ENCODE results near the gene GFAP. TPM values are rescaled to one million over a fixed set of nuclear protein-coding genes. Genes with fewer than 3 reads are reported as not detected.

GFAP gene
- total RNA-seq, 1 donor, result under 0.01 TPM

DNA sequence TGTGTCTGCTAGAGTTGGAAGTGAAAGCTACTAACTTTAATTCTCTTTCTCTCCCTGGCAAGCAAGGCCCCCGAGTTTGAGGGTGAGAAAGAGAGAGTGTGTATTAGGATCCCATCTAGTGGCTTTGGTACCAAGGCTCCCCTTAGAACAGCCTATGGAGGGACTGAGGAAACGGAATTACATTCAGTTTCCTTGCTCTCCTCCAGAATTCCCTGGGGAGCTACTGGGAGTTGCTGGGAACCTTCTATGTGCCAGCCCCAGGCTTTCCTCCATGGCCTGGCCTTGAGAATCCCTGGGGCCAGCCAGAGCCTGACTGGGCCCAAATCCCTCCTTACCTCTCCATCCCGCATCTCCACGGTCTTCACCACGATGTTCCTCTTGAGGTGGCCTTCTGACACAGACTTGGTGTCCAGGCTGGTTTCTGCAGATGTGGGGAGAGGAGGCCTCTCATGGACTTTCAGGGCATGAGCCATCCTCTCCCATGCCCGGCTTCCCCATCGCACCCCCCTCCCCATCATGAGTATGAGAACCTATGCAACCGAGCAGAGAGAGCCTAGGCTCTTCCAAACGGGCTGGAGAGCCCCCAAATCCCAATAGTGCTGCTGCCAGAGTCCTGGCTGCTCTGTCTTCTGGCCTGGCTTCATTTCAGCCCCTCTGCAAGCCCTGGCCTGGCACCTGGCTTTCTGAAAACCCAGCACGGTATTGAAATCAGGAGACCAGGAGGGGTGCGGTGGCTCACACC, 7.4 kb downstream of the GFAP start:
- Histone ChIP-seq H3K4me1 (ENCODE audit: insufficient read depth, low read length) (peaks cover 49% of the 10 kb centered on the region), H3K79me2 (ENCODE audit: insufficient read depth, low read length) (no peaks in the 10 kb centered on the region)

DNA sequence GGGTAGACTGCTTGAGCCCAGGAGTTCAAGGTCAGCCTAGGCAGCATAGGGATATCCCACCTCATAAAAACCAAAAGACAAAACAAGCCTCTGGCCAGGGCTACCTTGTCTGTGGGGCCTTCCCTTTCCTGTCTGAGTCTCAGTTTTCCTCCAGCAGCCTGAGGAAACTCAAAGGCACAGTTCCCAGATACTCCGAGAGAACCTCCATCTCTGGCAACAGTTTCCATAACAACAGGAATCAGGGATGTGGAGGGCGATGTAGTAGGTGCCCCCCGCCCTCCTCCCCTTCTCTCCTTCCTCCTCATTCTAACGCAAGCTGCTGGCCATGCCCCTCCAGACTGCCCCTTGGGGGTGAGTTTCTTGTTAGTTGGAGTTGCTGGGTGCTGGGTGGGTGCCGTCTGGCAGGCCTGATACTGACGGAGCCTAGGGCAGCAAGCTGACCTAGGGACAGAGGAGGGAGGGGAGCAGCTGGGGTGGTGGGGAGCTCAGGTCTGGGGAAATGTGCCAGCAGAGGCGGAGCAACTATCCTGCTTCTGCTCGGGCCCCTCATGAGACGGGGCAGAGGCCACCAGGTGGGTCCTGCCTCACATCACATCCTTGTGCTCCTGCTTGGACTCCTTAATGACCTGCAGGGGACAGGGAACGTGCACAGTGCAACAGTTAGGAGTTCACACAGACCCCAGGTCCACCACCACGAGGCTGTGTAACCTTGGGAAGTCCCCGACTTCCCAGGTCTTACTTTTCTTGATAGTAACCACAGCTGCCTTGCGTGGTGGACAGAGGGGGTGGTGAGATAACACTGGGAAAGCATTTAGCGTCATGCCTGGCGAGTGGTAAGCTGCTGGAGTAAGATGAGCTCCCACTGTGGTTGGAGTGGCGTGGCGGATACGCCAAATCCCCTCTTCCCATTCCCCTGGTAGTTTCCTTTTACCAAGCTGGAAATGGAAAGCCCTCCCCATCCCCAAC, 8.3 kb downstream of the GFAP start:
- Histone ChIP-seq H3K4me1 (ENCODE audit: insufficient read depth, low read length) (peaks cover 51% of the 10 kb centered on the region), H3K4me2 (ENCODE audit: insufficient read depth, low read length) (peak overlapping the region; percentile 47), H3K27me3 (ENCODE audit: insufficient read depth, low read length) (no peaks in the 10 kb centered on the region), H3K79me2 (ENCODE audit: insufficient read depth, low read length) (no peaks in the 10 kb centered on the region), H4K20me1 (ENCODE audit: insufficient read depth, low read length) (no peaks in the 10 kb centered on the region), H3K9me3 (ENCODE audit: low read depth, low read length) (no peaks in the 10 kb centered on the region), H2AFZ (ENCODE audit: low read length) (peak overlapping the region; percentile 78), H3K4me3 (ENCODE audit: insufficient read depth, low read length) (no peak overlapping the region), H3K27ac (ENCODE audit: low read depth, low read length) (peak overlapping the region; percentile 84), H3K36me3 (ENCODE audit: insufficient read depth, low read length) (no peaks in the 10 kb centered on the region)
- TF ChIP-seq, protein P1, sequence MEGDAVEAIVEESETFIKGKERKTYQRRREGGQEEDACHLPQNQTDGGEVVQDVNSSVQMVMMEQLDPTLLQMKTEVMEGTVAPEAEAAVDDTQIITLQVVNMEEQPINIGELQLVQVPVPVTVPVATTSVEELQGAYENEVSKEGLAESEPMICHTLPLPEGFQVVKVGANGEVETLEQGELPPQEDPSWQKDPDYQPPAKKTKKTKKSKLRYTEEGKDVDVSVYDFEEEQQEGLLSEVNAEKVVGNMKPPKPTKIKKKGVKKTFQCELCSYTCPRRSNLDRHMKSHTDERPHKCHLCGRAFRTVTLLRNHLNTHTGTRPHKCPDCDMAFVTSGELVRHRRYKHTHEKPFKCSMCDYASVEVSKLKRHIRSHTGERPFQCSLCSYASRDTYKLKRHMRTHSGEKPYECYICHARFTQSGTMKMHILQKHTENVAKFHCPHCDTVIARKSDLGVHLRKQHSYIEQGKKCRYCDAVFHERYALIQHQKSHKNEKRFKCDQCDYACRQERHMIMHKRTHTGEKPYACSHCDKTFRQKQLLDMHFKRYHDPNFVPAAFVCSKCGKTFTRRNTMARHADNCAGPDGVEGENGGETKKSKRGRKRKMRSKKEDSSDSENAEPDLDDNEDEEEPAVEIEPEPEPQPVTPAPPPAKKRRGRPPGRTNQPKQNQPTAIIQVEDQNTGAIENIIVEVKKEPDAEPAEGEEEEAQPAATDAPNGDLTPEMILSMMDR (IDR thresholded peaks at IDR 0.05; ENCODE audit: extremely low read depth, low read depth, low read length), result no peak
- DNase-seq (ENCODE audit: insufficient read length, low spot score, missing footprints), result peak; percentile 85

More for the DNA sequence above, 7.4 kb downstream of the GFAP start:
- TF ChIP-seq, protein P1 (IDR thresholded peaks at IDR 0.05; ENCODE audit: extremely low read depth, low read depth, low read length), result no peak
- no peak overlapping the region for H3K4me3 ChIP-seq (ENCODE audit: insufficient read depth, low read length)
- DNase-seq (ENCODE audit: insufficient read length, low spot score, missing footprints), result peak; percentile 78
- no peaks in the 10 kb centered on the region for H4K20me1 ChIP-seq (ENCODE audit: insufficient read depth, low read length)
- peak overlapping the region; percentile 47 for H3K4me2 ChIP-seq (ENCODE audit: insufficient read depth, low read length)
- H3K27ac ChIP-seq (ENCODE audit: low read depth, low read length), result peak overlapping the region; percentile 84
- H2AFZ ChIP-seq (ENCODE audit: low read length), result peak overlapping the region; percentile 78
- peaks cover under 1% of the 10 kb centered on the region for H3K27me3 ChIP-seq (ENCODE audit: insufficient read depth, low read length)
- H3K36me3 ChIP-seq (ENCODE audit: insufficient read depth, low read length), result no peaks in the 10 kb centered on the region
- H3K9me3 ChIP-seq (ENCODE audit: low read depth, low read length), result no peaks in the 10 kb centered on the region

DNA sequence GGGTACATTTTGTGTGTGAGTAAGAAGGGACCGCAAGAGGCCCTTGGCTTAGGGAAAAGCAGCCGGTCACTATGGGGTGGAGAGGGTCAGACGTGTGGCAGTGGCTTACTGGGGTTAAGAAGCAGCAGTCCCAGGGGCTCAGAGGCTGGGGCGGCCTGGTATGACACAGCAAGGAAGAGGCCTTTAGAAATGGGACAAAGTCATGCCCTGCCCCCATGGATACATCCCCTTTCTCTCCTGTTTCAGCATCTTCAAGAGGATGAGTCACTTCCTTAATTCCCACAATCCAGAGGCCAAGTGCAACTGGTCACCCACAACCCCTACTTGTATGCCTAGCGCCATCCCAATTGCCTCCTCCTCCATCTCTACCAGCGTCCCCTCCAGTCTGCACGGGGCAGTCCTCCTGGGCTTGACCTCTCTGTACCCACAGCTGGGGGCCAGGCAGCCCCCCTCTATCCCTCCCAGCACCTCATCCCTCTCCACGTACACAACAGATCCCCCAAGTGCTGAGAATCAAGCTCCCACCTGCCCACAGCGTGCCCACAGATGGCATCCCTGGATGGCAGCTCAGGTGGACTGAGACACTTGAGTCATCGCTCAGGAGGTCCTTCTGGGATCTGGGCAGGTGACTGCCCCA, 9.2 kb downstream of the GFAP start:
- Histone ChIP-seq H3K9me3 (ENCODE audit: low read depth, low read length) (no peaks in the 10 kb centered on the region), H3K27ac (ENCODE audit: low read depth, low read length) (peak overlapping the region; percentile 84), H3K4me2 (ENCODE audit: insufficient read depth, low read length) (peak overlapping the region; percentile 52), H3K4me3 (ENCODE audit: insufficient read depth, low read length) (no peak overlapping the region), H3K79me2 (ENCODE audit: insufficient read depth, low read length) (no peaks in the 10 kb centered on the region), H3K27me3 (ENCODE audit: insufficient read depth, low read length) (no peaks in the 10 kb centered on the region), H4K20me1 (ENCODE audit: insufficient read depth, low read length) (no peaks in the 10 kb centered on the region), H3K36me3 (ENCODE audit: insufficient read depth, low read length) (no peaks in the 10 kb centered on the region), H3K4me1 (ENCODE audit: insufficient read depth, low read length) (peaks cover 60% of the 10 kb centered on the region), H2AFZ (ENCODE audit: low read length) (peak overlapping the region; percentile 66)
- peak; percentile 97 for DNase-seq (ENCODE audit: insufficient read length, low spot score, missing footprints)
- TF ChIP-seq, protein P1 (IDR thresholded peaks at IDR 0.05; ENCODE audit: extremely low read depth, low read depth, low read length), result no peak

Data from osteoblast (primary cell).